Measurements from ENCODE around the gene CD300A.

Gene CD300A

GRCh38 chr17:74467221-74467951, 952 bp downstream of the CD300A start:
- no peak for TF ChIP-seq USF1 (IDR thresholded peaks at IDR 0.05)
- TF ChIP-seq CREB1 (IDR thresholded peaks at IDR 0.05; ENCODE audit: low read depth) = no peak
- no peak for TF ChIP-seq TEAD4 (IDR thresholded peaks at IDR 0.05)
- no peak for TF ChIP-seq RAD21 (IDR thresholded peaks at IDR 0.05; ENCODE audit: low read depth)
- no peak for TF ChIP-seq EP300 (IDR thresholded peaks at IDR 0.05; ENCODE audit: borderline replicate concordance)
- no peak for TF ChIP-seq EGR1 (IDR thresholded peaks at IDR 0.05)
- no peak for TF ChIP-seq FOXM1 (IDR thresholded peaks at IDR 0.05; ENCODE audit: borderline replicate concordance, low read depth)
- no peak for TF ChIP-seq TCF12 (IDR thresholded peaks at IDR 0.05; ENCODE audit: low read depth)
- TF ChIP-seq CEBPB (IDR thresholded peaks at IDR 0.05) = no peak
- no peak for TF ChIP-seq ZBTB7A (IDR thresholded peaks at IDR 0.05; ENCODE audit: low read depth)
- TF ChIP-seq REST (IDR thresholded peaks at IDR 0.05; ENCODE audit: low read depth) = no peak
- TF ChIP-seq YY1 (IDR thresholded peaks at IDR 0.05; ENCODE audit: low read depth) = no peak
- TF ChIP-seq TAF1 (IDR thresholded peaks at IDR 0.05; ENCODE audit: low read depth) = no peak
- TF ChIP-seq NFIC (IDR thresholded peaks at IDR 0.05) = no peak
- no peak for TF ChIP-seq MAX (IDR thresholded peaks at IDR 0.05)

- no peak for TF ChIP-seq TAF1 (IDR thresholded peaks at IDR 0.05; ENCODE audit: low read depth)
- TF ChIP-seq YY1 (IDR thresholded peaks at IDR 0.05; ENCODE audit: low read depth) = no peak
- TF ChIP-seq ZBTB7A (IDR thresholded peaks at IDR 0.05; ENCODE audit: low read depth) = no peak
- no peak for TF ChIP-seq CREB1 (IDR thresholded peaks at IDR 0.05; ENCODE audit: low read depth)
- no peak for TF ChIP-seq CEBPB (IDR thresholded peaks at IDR 0.05)
Measured at GRCh38 chr17:74471341-74471740, 4.9 kb downstream of the CD300A start.

DNA sequence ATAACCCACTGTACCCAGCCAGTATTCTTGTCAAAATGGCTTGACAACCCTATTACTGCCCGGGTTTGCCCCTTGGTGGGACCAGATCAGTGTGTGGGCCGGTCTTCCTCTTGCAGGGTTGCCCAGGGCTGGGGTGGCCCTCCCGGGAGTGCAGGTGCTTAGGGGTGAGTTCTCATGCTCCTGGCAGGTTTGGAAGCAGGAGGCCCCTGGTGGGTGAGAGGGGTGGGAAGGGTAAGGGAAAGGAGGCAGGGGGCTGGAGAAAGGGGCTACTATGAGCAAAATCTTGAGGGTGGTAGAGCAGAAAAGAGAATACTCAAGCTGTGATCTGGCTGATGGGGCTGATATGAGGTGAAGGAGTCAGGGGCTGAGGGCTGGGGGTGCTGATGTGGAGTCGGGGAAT, 6.5 kb downstream of the CD300A start:
- no peak for TF ChIP-seq REST (IDR thresholded peaks at IDR 0.05; ENCODE audit: low read depth)
- TF ChIP-seq NFIC (IDR thresholded peaks at IDR 0.05) = no peak
- no peak for TF ChIP-seq RAD21 (IDR thresholded peaks at IDR 0.05; ENCODE audit: low read depth)
- TF ChIP-seq TCF12 (IDR thresholded peaks at IDR 0.05; ENCODE audit: low read depth) = no peak
- no peak for TF ChIP-seq YY1 (IDR thresholded peaks at IDR 0.05; ENCODE audit: low read depth)

- TF ChIP-seq CEBPB (IDR thresholded peaks at IDR 0.05) = no peak
- no peak for TF ChIP-seq REST (IDR thresholded peaks at IDR 0.05; ENCODE audit: low read depth)
- no peak for TF ChIP-seq CREB1 (IDR thresholded peaks at IDR 0.05; ENCODE audit: low read depth)
- no peak for TF ChIP-seq TEAD4 (IDR thresholded peaks at IDR 0.05)
- TF ChIP-seq TAF1 (IDR thresholded peaks at IDR 0.05; ENCODE audit: low read depth) = no peak
- no peak for TF ChIP-seq EP300 (IDR thresholded peaks at IDR 0.05; ENCODE audit: borderline replicate concordance)
- no peak for TF ChIP-seq FOXM1 (IDR thresholded peaks at IDR 0.05; ENCODE audit: borderline replicate concordance, low read depth)
- no peak for TF ChIP-seq EGR1 (IDR thresholded peaks at IDR 0.05)
Measured at GRCh38 chr17:74473294-74473693, 6.9 kb downstream of the CD300A start.

- TF ChIP-seq TCF12 (IDR thresholded peaks at IDR 0.05; ENCODE audit: low read depth) = no peak
- no peak for TF ChIP-seq EGR1 (IDR thresholded peaks at IDR 0.05)
- TF ChIP-seq FOXM1 (IDR thresholded peaks at IDR 0.05; ENCODE audit: borderline replicate concordance, low read depth) = no peak
- no peak for TF ChIP-seq REST (IDR thresholded peaks at IDR 0.05; ENCODE audit: low read depth)
- TF ChIP-seq RAD21 (IDR thresholded peaks at IDR 0.05; ENCODE audit: low read depth) = no peak
- no peak for TF ChIP-seq YY1 (IDR thresholded peaks at IDR 0.05; ENCODE audit: low read depth)
- no peak for TF ChIP-seq TAF1 (IDR thresholded peaks at IDR 0.05; ENCODE audit: low read depth)
- no peak for TF ChIP-seq CREB1 (IDR thresholded peaks at IDR 0.05; ENCODE audit: low read depth)
- no peak for TF ChIP-seq ZBTB7A (IDR thresholded peaks at IDR 0.05; ENCODE audit: low read depth)
- TF ChIP-seq USF1 (IDR thresholded peaks at IDR 0.05) = no peak
- TF ChIP-seq NFIC (IDR thresholded peaks at IDR 0.05) = no peak
- TF ChIP-seq MAX (IDR thresholded peaks at IDR 0.05) = no peak
- no peak for TF ChIP-seq CEBPB (IDR thresholded peaks at IDR 0.05)
- no peak for TF ChIP-seq TEAD4 (IDR thresholded peaks at IDR 0.05)
- no peak for TF ChIP-seq EP300 (IDR thresholded peaks at IDR 0.05; ENCODE audit: borderline replicate concordance)
Measured at GRCh38 chr17:74474043-74474792, 7.8 kb downstream of the CD300A start.
